Skeletal muscle tissue (tissue), 4 donors: ENCODE results near the gene KCNJ11. TPM values are rescaled to one million over a fixed set of nuclear protein-coding genes. Genes with fewer than 3 reads are reported as not detected.

Source experiments
- H3K27ac ChIP-seq: one replicate; pipeline ENCODE4 v1.7.0; 2013; ENCODE audit warnings: mild to moderate bottlenecking, low read depth, low read length, inconsistent platforms
- H3K27me3 ChIP-seq, 3 donors: one replicate each; pipeline ENCODE4 v1.7.0; 2013; ENCODE audit warnings: low read length in 3 of 3; ENCODE audit not compliant: control insufficient read depth in 3 of 3, insufficient read depth in 3 of 3
- H3K36me3 ChIP-seq, 3 donors: one replicate each; pipeline ENCODE4 v1.7.0; 2013; ENCODE audit warnings: low read length in 3 of 3; ENCODE audit not compliant: control insufficient read depth in 3 of 3, insufficient read depth in 3 of 3
- H3K4me1 ChIP-seq, 3 donors: one replicate each; pipeline ENCODE4 v1.7.0; 2013; ENCODE audit warnings: low read length in 3 of 3, mild to moderate bottlenecking in 3 of 3; ENCODE audit not compliant: control insufficient read depth in 3 of 3, insufficient read depth in 3 of 3
- H3K4me3 ChIP-seq, 3 donors: one replicate each; pipeline ENCODE4 v1.7.0; 2013; ENCODE audit warnings: low read length in 3 of 3
- H3K9ac ChIP-seq, 3 donors: one replicate each; pipeline ENCODE4 v1.7.0; 2013; ENCODE audit warnings: low read length in 3 of 3, mild to moderate bottlenecking in 3 of 3, moderate library complexity in 2 of 3, low read depth in 1 of 3
- H3K9me3 ChIP-seq, 3 donors: one replicate each; pipeline ENCODE4 v1.7.0; 2013; ENCODE audit warnings: low read length in 3 of 3; ENCODE audit not compliant: control insufficient read depth in 3 of 3
- total RNA-seq: library from RNA; depleted of rRNA; stranded (reverse); fragments of >200 nt; gene quantifications from one replicate; pipeline ENCODE4 v1.2.3, GENCODE V29; 2014
- donor health status: Osteomylitis.

KCNJ11 gene
- total RNA-seq, 1 donor from 2014 or later = 28.2 TPM

- no peak overlapping the region for H3K27ac ChIP-seq
Observed at GRCh38 chr11:17351172-17351509, 37.3 kb downstream of the KCNJ11 start.

DNA sequence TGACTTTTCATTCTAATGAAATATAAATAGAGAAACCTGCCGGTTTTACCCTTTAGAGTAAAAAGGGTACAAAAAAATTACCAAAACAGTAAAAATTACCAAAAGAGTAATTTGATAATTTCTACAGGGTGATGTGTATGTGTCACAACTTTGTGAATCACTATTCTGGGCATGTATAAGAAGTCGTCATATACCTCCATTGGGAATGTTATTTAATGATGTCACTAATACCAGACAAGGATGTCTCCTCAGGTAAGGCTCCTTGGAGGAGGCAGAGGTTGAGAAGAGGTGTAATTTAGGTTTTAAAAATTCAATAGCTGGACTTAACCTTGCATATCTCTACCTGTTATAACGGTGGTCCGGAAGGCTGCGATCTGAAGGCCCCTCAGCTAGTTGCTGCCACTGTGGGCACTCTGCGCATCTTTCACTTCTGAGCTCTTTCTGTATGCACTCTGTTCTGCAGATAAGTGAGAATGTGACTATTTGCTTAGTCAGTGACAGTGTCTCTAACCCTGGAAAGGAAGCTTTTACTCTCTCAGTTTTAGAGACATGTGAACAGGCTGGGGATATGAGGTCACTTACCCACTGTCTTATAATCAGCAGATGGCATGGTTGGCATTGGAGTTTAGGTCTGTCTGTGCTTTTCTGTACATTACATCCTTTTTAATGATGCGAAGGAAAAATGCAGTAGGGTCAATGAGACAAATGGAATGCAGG lies 37.8 kb downstream of the KCNJ11 start:
- H3K27me3 ChIP-seq = peaks cover 0 to 28% (median 24%) of the 10 kb centered on the region in 3 donors
- peaks cover 20 to 25% (median 23%) of the 10 kb centered on the region in 3 donors for H3K4me1 ChIP-seq
- no peak overlapping the region for H3K9ac ChIP-seq
- no peak overlapping the region for H3K27ac ChIP-seq
- H3K9me3 ChIP-seq = no peaks in the 10 kb centered on the region
- H3K36me3 ChIP-seq = no peaks in the 10 kb centered on the region
- H3K4me3 ChIP-seq = no peak overlapping the region

More at GRCh38 chr11:17351172-17351509, 37.3 kb downstream of the KCNJ11 start:
- Histone ChIP-seq H3K36me3 (no peaks in the 10 kb centered on the region), H3K27me3 (peaks cover 0 to 28% (median 24%) of the 10 kb centered on the region in 3 donors), H3K9me3 (no peaks in the 10 kb centered on the region), H3K4me1 (peaks cover 20 to 25% (median 23%) of the 10 kb centered on the region in 3 donors), H3K4me3 (peak overlapping the region; percentile 46 to 68 (median 67)), H3K9ac (no peak overlapping the region)

- Histone ChIP-seq H3K9ac (no peak overlapping the region), H3K27ac (no peak overlapping the region), H3K27me3 (peaks cover 0 to 14% (median 14%) of the 10 kb centered on the region in 3 donors), H3K36me3 (no peaks in the 10 kb centered on the region), H3K4me1 (peaks cover 7 to 10% (median 9%) of the 10 kb centered on the region in 3 donors), H3K4me3 (no peak overlapping the region), H3K9me3 (no peaks in the 10 kb centered on the region)
Observed at GRCh38 chr11:17347676-17348075, 40.8 kb downstream of the KCNJ11 start.

DNA sequence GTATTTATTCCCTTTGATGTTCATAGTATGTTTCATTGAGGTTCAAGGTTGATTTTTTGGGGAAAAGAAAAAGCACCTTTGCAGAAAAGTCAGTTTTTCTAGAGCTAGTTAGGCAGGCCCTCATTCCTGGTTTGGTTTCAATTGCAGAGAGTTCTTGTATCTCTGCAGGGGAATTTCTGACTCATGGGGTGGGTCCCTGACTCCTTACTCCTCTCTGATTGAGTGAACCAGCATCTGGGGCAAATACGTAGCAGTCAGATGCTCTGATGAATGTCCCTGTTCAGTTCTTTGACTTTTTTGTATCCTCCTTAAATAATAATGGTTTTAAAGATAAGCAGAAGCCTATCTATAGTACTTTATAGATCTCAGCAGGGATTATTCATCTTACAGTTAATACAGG lies 44.6 kb downstream of the KCNJ11 start:
- Histone ChIP-seq H3K9me3 (no peaks in the 10 kb centered on the region), H3K9ac (no peak overlapping the region), H3K4me3 (no peak overlapping the region), H3K27ac (no peak overlapping the region), H3K27me3 (no peaks in the 10 kb centered on the region), H3K36me3 (no peaks in the 10 kb centered on the region), H3K4me1 (no peaks in the 10 kb centered on the region)

DNA sequence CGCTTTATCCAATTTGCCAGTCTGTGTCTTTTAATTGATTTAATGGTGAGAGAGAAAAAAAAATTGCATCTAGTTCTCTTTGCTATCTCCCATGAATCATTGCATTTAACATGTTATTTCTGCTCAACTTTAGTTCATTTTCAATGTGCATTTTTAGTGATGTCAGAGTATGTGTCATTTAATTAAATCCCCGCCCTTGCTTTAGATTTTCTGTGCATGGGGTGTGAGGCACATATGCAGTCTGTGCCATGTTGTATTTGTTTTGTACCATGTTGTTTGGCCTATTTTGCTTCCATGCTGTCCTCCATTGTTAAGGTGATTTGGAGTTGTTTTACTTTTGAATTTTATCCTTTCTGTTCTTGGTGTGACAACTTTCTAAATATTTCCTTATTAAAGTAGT lies 45.2 kb downstream of the KCNJ11 start:
- Histone ChIP-seq H3K4me1 (no peaks in the 10 kb centered on the region), H3K36me3 (no peaks in the 10 kb centered on the region), H3K27me3 (no peaks in the 10 kb centered on the region), H3K9ac (no peak overlapping the region), H3K27ac (no peak overlapping the region), H3K4me3 (no peak overlapping the region), H3K9me3 (no peaks in the 10 kb centered on the region)

Other genes with a start within 250 kb of the KCNJ11 start
- gene PIK3C2A, start 180.7 kb downstream of the KCNJ11 start, total RNA-seq = 19.3 TPM
- gene NUCB2, start 111.9 kb downstream of the KCNJ11 start, total RNA-seq = 24.0 TPM
- gene NCR3LG1, start 36.9 kb downstream of the KCNJ11 start, total RNA-seq = 0.52 TPM
- 3.7 TPM for gene ABCC8, start 88.2 kb upstream of the KCNJ11 start, total RNA-seq
- not detected for gene USH1C, start 155.8 kb upstream of the KCNJ11 start, total RNA-seq
- under 0.01 TPM for gene OTOG, start 158.6 kb upstream of the KCNJ11 start, total RNA-seq